Stimulated activated CD4-positive, alpha-beta T cell treated with anti-CD3 and anti-CD28 coated beads, Interleukin-4, amount 100 ng/mL, for 24 hours (primary cell): ENCODE results near the gene CACNA1H.

Experiments used
- DNase-seq: peaks from one replicate; pipeline ENCODE4 v3.0.0-alpha.2; 2020

Gene CACNA1H

GRCh38 chr16:1123525-1124230 is 29.2 kb upstream of the CACNA1H start:
- no peak for DNase-seq

- no peak for DNase-seq
Observed at GRCh38 chr16:1124291-1124690, 28.6 kb upstream of the CACNA1H start.

- DNase-seq: no peak
Observed at GRCh38 chr16:1124795-1125194, 28.1 kb upstream of the CACNA1H start.

GRCh38 chr16:1125471-1125870 is 27.4 kb upstream of the CACNA1H start:
- DNase-seq: peak; percentile 33

GRCh38 chr16:1126044-1126443 is 26.9 kb upstream of the CACNA1H start:
- DNase-seq: no peak

GRCh38 chr16:1126586-1126985 is 26.3 kb upstream of the CACNA1H start:
- no peak for DNase-seq

GRCh38 chr16:1127101-1127500 is 25.8 kb upstream of the CACNA1H start:
- no peak for DNase-seq

GRCh38 chr16:1127971-1128715 is 24.8 kb upstream of the CACNA1H start:
- DNase-seq: no peak

- DNase-seq: no peak
Observed at GRCh38 chr16:1129106-1129960, 23.6 kb upstream of the CACNA1H start.

- no peak for DNase-seq
Observed at GRCh38 chr16:1130382-1130781, 22.5 kb upstream of the CACNA1H start.

- DNase-seq: no peak
Observed at GRCh38 chr16:1131378-1131994, 21.4 kb upstream of the CACNA1H start.

- no peak for DNase-seq
Observed at GRCh38 chr16:1132431-1132830, 20.5 kb upstream of the CACNA1H start.

GRCh38 chr16:1133271-1133670 is 19.6 kb upstream of the CACNA1H start:
- DNase-seq: no peak

GRCh38 chr16:1133810-1134520 is 18.9 kb upstream of the CACNA1H start:
- no peak for DNase-seq

- DNase-seq: no peak
Observed at GRCh38 chr16:1134776-1135458, 18.0 kb upstream of the CACNA1H start.

- no peak for DNase-seq
Observed at GRCh38 chr16:1135459-1135825, 17.5 kb upstream of the CACNA1H start.

GRCh38 chr16:1137604-1138003 is 15.3 kb upstream of the CACNA1H start:
- no peak for DNase-seq

GRCh38 chr16:1140582-1141162 is 12.2 kb upstream of the CACNA1H start:
- no peak for DNase-seq

- DNase-seq: no peak
Observed at GRCh38 chr16:1141191-1141590, 11.7 kb upstream of the CACNA1H start.

GRCh38 chr16:1141716-1142115 is 11.2 kb upstream of the CACNA1H start:
- no peak for DNase-seq

GRCh38 chr16:1142911-1143310 is 10.0 kb upstream of the CACNA1H start:
- no peak for DNase-seq
